NCI-H2107 treated with DMSO at 0.1 percent for 48 hours (cell line): ENCODE results near the gene SIM1.

Source experiments
- DNase-seq: peaks from one replicate; lab custom pipeline; 2025; ENCODE audit not compliant: unreplicated experiment; lab: John Stamatoyannopoulos, UW

The SIM1 gene

DNA sequence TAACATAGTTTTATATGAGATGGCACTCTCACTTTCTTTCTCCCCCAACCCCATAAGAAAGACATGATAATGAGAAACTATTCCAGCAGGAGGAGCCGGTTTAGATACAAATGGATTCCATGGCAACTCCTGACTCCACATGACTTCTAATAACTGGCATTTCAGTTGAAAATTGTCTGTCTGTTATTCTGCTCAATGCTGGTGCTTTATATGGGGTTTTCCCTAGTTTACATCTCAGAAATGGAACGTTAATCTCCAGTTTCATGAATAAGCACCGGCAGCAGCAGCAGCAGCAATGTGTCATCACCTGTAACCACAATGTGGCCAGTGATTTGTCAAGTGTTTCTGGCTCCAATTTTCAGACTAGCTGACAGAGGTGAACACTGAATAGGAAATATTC lies 8.0 kb upstream of the SIM1 start:
- DNase-seq: peak; percentile 59

DNA sequence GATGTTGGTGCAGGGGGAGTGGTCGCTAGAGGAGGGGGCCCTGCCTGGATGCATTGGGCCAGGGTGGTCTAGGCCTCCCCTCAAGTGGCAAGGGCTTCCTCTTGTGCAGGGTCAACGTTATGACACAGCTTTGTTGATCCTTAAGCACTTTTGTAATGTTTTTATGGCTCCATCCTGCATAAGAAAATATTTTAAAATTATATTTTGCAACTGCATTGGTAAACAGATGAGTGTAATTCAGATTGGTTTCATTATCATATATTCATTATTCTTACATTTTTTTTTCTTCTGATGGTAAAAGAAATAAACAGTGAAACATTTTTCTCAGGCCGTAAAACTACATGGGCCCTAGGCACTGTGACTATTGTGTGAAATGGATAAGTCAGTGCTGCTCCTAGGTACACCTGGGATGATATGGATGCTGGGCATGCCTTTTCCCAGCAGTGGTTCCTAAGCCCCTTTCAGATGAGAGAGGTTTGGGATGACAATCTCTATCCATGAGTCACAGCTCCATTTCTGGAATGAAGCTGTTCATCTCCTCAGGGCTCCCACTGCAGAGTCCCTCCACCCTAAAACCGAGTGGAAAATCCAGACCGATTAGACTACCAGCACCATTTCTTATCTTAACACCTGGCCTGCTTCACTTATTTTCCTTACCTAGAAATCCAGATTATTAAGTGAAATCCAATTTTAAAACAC lies 5.8 kb upstream of the SIM1 start:
- DNase-seq: no peak

DNA sequence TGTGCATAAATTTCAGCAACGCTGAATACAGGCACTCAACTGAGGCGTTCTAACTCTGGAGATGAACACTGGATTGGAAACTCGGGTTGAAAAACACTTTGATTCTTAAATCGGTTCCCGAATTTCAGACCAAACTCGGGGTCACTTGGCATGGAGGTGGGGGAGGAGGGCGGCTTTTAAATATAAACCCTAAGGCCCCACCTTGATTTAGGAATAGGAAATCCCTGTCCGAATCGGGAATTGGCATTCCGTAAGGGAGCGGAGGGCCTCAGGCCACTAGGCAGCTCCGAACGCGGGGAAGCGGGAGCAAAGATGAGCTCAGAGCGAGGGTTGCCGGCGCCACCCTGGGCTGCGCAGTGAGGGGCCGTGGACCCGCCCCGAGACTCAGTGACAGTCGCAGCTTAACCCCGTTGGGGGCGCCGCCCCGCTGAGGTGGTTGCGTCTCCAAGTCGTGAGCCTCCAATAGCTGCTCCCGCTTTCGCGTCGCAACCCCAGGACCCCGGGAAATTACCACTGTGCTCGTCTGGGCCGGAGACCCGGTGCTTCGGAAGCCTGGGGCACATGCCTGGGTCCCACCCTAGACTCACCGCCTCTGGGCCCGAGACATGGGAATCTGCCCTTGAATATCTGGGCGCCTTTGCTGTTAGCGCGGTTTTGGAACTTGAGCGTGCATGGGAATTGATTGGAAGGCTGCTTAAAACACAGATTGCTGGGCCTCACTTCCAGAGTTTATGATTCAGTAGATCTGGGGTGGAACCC lies 4.6 kb upstream of the SIM1 start:
- no peak for DNase-seq

DNA sequence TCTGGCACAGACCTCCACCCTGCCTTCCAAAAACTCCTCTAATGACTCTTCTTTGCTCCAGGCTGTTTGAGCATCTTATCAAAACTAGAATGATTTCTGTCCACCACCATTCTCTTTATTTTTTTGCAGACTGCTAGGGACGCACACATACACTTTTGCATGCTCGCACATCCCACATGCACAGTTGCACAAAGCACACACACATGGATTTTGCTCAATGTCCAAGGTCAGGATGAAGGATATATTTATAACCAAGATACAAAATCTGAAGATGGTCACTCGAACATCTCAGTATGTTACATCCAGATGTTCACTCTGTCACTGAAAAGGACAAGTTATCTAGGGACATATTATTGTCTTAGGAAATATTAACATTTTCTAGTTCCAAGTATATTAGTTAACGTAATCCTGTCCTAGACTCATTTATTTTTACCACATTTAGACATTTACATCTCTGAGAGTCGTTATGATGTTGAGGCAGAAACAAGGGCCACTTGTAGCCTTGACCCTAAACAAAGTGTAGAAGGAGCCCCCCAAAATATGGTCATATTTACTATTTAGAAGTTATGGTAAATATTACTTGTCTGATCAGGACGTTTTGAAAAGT lies 3.4 kb upstream of the SIM1 start:
- no peak for DNase-seq

DNA sequence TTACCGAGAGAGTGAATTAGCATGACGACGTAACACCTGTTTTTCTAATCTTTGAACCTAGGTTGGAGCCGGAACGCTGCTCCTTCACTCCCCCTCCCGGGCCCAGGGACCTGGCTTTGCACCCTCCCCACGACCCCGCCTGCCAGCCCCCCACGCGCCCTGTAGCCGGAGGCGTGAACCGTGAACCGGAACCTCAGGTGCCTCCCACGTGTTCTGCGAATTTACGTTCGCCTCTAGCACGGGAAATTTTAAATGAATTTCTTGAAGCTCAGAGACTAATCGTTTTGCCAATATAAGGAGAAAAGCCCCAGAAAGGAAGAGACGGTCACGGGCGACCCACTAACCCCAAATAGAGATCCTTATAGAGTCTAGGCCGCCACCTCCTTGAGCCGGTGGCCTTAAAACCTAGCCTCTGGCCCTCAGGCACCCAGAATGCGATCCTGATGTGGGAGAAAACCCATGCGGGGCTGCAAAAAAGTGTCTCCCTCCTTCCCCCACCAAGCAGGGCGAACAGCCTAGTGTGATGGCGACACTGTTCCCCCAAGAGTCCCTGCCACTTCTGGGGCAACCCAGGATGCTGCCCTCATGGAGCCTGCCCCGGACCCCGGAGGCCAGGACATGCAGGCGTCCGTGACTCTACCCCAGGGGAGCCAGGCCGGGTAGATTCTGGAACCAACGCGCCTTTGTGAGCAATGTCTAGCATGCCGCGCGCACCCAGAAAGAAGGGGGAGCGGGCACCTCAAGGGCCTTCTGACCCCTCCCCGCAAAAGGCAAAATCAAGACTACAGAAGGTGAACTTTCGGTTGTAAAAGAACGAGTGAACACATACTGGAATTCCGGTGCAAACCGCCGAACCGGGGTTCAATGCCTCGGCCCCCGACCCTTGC lies 2.7 kb upstream of the SIM1 start:
- DNase-seq: no peak

DNA sequence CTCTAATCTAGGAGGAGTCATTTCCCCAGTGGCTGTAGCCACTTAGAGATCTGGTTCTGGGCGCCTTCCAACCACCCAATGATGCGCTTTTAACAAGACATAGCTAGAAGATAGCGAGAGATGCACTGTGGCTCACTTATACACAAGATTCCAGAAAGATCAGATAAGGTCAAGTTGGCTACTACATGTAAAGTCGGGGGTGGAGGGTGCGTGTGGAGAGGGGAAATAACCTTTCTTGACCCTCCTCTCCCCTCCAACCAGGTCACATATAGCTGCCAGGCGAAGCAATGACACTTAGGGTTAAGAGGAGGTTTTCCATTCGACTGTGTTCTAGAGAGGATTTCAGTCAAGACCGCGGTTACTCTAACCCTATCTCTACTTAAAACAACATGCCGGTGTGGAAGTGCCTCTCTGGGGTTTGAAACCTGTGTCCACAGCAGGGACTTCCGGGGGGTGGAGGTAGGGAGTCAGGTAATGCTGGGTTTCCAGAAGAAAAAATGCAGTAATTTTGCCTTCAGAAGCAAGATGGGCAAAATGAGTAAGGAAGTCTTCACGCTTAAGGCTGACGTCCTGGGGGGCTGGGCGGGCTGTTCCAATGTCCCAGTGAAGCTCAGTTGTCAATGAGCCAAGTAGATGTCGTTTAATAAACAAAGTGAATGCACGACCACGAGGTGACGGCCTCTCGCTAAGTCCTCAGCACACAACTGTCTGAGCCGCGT lies 1.8 kb upstream of the SIM1 start:
- no peak for DNase-seq

DNA sequence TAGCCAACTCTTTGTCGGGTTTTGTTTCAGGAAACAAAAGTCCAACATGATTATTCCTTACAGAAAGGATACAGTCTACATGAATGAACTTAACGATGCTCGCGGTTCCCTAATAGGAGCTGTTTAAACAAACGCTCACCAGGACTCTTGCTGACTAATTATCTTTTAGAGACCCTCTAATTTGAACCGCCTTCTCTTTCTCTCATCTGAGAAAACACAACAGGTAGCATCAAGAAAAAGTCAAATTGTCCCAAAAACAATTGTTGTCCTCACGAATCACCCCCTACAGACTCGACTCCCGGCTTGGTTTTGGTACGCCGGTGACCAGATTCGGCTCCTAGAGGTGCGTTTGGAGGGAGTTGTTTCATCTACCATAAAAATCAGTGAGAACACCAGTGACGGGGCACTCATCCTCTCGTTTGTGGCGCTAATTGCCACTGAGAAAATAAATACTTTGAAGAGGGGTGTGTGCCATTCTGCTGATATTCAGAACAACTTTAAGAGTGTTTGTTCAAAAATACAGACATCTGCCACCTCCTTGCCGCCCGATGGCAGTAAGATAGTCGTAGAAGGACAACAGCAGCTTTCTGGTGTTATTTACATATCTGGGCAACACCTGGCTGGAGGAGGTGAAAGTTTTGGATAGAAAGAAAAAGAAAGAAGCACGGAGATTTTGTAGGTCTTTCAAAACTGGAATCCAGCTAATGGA lies 1.1 kb upstream of the SIM1 start:
- no peak for DNase-seq

DNA sequence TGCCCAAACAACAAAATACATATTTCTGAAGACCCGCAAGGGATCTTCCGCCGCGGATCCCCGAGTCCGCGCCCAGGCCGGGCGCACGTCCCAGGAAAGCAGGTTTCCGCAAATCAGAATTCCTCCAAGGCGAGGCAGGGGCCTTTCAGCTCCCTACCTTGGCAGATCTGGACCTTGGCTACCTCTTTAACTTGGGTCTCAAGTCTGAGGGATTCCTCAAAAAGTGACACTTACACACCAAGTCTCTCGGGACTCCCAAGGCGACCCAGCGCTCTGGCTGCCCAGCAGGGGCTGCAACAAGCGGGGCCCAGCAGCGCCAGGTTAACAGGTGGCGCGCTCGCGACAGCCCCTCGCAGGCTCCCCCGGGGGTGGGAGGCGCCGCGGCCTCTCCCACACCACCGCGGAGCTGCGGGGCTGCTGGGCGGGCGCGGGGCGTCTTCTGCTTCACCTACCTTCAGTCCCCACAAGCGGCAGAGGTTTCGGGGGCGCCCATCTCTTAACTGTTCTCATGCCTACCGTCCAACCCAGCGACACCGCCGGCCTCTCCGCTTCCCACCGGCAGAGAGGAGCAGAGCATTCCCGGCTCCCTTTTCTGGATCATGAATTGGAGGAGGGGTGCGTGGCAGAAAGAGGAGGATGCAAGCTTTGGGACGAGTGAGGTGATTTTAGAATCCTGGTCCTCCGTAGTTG lies 414 bp downstream of the SIM1 start:
- no peak for DNase-seq

DNA sequence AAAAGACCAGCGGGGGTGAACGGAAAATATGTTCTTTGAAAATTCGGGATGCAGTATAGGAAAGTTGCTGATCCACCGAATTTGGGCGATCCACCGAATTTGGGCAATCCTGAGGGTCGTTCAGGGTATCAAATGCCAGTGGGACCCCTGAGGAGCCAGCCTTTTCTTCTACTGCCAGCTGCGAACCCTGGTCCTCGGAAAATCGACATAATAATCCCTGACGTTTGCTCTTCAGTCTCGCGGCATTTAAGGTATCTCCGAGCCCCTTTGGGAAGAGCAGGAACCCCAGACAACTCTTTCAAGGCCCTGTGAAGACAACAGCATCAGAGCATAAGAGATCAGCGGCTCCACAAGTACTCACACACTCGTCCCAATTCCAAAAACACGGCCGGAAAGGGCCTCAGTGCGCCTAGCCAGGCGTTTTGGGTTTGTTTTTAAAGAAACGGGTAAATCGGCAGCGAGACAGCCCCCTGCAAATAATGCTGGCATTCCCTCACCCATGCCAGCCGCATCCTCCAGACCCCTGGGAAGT lies 1.0 kb downstream of the SIM1 start:
- DNase-seq: no peak

DNA sequence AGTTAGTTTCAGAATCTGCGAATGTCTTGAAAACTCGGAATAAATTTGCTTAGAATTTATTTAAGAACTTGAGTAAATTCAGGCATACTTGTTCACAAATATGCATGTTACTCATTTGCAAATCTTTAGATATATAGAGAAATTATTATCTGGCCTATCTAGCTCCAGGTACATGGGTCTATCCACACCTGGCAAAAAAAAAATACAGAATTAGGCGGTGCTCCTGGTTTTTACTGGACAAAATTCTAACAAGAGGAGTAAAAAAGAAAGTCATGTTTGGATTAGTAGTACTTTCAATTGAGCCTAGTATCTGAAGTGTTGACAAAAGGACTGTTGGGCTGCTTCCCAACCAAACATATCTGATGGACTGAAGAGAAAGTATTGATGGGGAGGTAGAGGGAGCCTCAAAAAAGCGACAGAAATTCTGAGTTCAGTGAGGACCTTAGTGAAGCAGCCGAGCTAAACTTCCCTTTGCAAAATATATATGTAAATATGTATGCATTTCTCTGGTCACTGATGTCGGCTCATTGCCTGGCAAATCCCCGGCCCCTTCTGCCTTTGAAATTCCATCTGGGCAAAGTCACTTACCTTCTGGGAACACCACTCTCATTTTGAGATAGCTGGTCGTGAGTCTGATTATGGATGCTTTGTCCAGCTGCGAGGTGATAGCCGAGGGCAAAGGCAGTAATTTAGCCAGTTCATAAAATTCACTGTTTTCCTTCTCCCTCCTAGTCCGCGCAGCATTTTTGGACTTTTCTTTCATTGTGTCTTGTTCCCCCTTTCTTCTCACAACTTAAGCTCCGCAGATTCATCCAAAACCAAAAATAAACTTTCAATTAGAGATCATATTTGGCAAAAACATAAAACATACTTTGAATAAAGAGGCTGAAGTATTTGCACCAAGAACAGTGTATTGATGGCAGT lies 1.8 kb downstream of the SIM1 start:
- no peak for DNase-seq

DNA sequence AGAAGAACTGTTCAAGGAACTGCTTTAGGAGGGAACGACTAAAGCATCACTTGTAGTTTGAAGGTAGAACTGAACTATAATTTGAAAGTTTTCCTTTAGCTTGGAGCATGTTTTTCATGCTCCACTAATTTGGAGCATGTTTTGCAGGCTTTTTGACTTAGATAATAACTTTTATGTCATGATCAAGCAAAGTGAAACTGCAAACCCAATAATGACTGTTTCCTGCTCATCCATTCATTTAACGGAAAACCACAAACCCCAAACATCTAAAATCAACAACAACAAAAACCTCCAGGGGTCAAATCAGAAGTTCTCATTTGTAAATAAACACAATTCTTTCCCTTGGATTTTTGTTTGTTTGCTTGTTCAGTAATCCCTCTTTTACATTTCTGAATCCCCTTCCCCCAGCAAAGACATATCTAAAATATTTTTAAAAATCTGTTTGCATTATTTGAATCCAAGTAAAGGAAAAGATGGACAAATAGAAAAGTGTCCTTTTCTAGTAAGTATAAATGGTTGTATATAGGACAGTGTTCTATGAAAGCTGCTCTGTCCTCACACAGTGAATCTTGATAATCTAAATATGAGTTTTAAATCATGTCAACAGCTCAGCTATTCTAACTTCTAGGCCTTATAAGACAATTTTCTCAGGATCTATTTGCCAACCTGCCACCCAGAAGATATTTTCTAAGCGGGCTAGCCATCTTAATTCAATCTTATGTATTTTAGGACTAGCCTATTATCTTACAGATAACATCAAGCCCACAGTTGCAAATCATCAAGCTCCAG lies 2.6 kb downstream of the SIM1 start:
- DNase-seq: no peak

DNA sequence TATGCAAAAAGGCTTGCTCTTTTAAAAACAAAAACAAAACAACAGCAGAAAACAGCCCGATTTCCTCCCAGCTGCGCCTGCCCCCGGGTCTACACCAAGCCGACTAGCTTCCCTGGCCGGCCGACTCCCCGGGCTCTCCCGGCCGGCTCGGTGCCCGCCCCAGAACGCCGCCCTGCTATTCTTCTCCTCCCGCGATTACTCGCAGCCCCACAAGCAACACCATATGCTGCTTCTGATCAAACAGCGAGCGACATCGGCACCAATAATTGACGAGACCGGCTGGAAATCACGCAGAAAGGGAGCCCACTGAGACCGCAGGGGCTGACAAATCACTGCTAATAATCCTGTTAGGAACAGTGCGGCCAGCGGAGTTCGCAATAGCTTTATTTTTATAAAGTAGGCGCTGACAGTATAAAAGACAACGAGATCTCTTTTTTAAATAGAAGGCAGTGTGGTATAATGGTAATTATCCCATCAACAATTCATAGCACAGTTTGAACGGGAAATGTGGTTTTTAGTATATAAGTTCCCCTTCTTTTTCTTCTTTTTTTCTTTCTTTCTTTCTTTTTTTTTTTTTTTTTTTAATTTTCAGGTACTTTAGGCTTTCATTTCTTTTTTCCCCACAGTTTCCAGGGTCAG lies 3.3 kb downstream of the SIM1 start:
- DNase-seq: peak; percentile 11

DNA sequence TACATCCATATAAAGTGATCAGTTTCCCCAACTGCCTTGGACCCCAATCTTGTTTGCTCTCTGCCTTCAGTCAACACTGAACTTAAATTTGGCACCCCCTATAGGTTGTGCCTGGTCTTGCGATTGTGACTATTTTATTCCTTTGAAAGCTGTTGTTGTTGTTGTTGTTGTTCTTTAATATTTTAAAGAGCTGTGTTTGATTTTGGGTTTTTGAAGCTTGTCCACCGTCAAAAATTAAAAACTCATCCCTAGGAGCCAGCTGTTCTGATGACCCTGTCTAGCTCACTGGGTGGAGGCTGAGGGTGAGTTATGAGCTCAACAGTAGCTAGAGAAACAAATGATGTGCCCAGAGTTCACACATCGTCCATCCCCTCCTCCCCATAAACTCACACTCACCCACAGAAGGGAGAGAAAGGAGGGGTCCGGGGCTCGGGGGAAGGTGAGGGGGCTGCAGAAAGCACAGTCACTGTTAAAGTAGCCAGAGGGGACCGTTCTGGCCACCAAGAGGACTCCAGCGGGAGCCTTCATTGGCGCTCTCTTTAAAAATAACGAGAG lies 4.0 kb downstream of the SIM1 start:
- DNase-seq: no peak

DNA sequence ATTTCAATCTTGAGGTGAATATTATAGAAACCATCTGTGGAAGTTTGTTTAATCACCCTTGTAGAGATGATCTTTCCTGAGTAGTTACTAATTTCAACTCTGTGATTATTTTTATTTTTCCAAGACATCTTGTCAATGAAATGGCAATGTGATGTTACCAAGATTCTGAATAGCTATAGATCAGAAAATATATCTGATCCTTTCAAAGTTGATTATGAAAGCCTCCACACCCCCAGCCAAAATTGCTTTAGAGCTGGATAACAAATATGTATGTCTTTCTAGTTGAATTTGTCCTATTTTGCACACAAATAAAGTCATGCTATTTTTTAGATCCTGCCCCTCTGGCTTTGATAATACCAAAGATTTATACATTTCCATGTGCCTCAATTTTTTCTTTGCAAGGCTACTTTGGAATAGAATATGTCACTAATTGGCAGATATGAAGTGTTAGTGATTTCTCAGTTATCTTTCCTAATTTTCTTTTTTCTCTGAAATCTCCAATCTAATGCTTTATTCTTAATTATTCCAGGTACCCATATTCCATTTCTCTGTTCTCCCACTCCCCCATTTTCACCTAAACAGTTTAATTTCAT lies 5.0 kb downstream of the SIM1 start:
- no peak for DNase-seq

DNA sequence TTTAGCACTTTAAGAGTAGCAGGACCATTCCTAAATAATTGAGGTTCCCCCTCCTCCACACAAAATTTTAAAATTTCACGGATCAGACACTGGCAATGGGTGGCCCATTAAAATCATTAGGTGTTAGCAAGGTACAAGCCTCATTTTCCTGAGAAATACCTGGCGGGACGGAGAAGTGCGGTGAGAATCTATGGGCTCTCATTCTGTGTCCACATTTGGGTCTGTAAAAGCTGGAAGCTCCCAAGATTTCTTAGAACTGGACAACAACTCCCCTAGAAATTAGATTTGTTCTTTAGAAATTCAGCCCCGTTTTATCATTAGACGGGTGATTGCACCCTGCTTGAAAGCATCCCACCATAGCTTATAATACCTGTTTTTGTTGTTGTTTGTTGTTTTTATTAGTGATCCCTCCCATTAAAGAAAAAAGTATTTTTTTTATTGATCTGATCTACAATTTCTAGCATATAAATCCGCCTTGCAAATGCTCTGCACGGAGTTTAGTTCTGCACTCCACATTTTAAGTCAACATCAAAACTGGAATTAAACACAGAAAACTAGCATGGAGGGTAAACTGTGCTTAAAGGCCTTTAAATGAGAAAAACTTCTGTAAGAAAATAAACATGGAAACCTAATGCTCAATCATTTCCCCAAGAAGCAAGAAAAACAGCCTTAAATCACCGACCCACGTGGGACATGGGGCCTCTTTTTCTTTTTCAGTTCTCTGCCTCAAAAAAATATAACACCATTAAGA lies 5.7 kb downstream of the SIM1 start:
- DNase-seq: no peak
